Posterior cingulate gyrus (tissue), 11 donors: ENCODE data around the gene PHF14.

Experiments used
- DNase-seq, 10 donors: peaks; one replicate each; pipeline versions ENCODE4 v3.0.0 to v3.0.0-alpha.2; 2020 to 2021; ENCODE audit warnings: mixed read lengths in 3 of 10
- intact Hi-C: fragments of 100-400 bp; cut with DNase I; formaldehyde crosslinking; loops from one replicate; pipeline ENCODE4 v1.15.1; 2023

PHF14 gene

DNA sequence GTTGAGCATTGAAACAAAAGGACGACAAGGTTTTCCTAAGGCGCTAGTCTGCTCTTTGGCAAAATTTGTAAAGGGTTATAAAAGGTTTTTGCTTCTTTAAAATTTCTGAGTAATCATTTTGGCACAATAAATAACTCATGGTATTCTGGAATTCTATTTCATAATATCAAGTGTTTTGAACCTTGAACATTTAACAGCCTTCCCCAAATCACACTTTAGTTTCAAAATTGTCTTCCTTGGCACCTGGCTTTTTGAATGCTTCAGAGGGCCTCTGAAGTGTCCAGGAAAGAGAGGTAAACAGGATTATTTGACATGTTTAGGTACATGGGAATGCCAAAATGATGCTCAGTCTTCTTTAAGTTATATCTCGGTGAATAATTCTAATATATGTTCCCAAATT lies 220.8 kb downstream of the PHF14 start:
- intact Hi-C loops = no loop called here
- no peak for DNase-seq

DNA sequence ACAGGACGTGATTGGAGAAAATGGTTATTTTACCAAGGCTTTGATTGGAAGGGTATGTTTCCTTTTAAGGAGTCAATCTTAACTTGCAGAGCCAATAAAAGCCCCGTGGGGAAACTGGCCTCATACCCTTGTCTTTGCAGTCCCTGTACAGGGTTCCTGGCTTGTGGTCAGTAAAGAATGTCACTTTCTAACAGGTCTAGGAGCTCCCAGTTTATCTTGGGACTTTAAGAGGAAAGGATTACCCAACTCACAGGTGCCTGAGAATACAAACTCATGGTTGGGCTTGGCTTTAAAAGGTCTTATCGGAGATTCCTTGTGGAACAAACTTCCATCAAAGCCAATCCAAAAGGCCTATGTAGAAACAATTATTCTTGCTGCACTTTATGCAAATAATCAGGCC lies 221.8 kb downstream of the PHF14 start:
- no peak for DNase-seq
- intact Hi-C loops = no loop called here

DNA sequence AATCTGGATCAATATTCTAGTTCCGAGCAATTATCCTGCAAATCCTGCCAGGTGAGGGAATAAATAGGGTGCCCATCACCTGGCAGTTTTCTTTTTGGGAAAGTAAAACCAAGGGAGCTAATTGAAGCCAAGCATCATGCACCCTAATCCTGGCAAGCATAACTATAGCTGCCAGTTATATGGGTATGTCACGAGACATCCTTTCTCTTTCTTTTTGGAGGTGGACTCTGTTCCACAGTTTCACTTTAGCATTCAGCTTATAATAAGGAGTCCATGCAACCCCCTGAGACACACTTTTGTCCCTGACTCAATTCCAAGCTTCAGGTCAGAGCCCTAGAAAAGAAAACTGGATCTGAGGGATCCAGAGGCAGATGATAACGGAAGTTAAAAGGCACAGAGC lies 222.5 kb downstream of the PHF14 start:
- DNase-seq = no peak
- intact Hi-C loops = no loop called here

- intact Hi-C loops = no loop called here
- DNase-seq = no peak
Observed at GRCh38 chr7:11203224-11203623, 229.6 kb downstream of the PHF14 start.

DNA sequence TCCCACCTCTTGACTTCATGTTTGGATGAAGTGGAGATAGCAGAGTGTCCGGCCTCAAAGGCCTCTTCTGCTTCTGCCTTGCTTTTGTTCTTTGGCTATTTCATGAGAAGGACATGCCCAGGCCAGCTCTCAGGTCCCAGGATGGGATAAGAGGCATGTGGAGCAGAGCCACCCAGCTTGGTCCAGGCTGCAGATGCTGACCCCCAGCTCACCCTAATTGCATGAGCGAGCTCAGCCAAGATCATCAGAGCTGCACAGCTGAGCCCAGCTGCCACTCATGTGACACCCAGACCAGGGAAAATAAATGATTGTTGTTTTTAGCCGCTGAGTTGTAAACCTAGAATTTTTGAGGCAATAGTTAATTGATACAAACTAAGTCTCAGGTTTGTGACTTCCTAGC lies 230.0 kb downstream of the PHF14 start:
- DNase-seq = no peak
- intact Hi-C loops = no loop called here

- no peak for DNase-seq
- intact Hi-C loops = no loop called here
Observed at GRCh38 chr7:11206177-11206899, 232.7 kb downstream of the PHF14 start.

- DNase-seq = no peak
- intact Hi-C loops = no loop called here
Observed at GRCh38 chr7:11207565-11207964, 233.9 kb downstream of the PHF14 start.

- no peak for DNase-seq
- intact Hi-C loops = no loop called here
Observed at GRCh38 chr7:11208883-11209465, 235.3 kb downstream of the PHF14 start.

GRCh38 chr7:11210374-11210773 lies 236.7 kb downstream of the PHF14 start:
- intact Hi-C loops = loop anchor here (10.0 kb wide), 1 partner anchor 276 kb away; no protein-coding TSS in a partner anchor
- DNase-seq = no peak

DNA sequence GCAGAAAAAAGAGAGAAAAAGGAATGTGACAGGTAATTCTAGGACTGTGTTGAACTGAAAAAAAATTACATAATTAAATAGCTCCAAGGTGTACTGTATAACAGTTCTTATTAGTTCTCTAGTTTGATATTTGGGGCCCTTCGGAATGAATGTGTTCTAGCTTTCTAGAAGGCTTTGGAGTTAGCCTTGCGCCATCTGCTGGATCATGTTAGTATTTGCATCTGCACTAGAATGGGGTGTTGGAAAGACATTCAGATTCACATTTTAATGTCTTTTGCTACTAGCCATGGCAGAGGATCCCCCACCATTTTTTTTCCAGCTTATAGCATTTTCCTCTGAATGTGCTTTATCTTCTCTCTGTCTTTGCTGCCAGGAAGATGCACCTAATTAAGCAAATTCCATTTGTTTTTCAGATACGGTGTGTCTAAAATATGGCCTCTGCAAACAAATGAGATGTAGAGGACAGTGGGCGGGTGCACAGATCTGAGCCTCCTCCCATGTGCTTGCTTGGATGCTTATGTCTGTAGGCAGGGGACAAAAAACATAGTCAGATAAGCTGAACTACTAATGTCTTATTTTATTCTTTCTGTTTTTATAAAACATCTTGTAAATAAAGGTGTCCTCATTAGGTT lies 238.5 kb downstream of the PHF14 start:
- DNase-seq = peak in 5 of 10 donors; percentile 36 to 63 (median 57)
- intact Hi-C loops = loop anchor here (10.0 kb wide), 1 partner anchor 277 kb away; no protein-coding TSS in a partner anchor

GRCh38 chr7:11212816-11213215 lies 239.1 kb downstream of the PHF14 start:
- intact Hi-C loops = loop anchor here (10.0 kb wide), 1 partner anchor 278 kb away; no protein-coding TSS in a partner anchor
- no peak for DNase-seq

GRCh38 chr7:11213266-11213665 lies 239.6 kb downstream of the PHF14 start:
- intact Hi-C loops = loop anchor here (10.0 kb wide), 1 partner anchor 278 kb away; no protein-coding TSS in a partner anchor
- DNase-seq = no peak

- no peak for DNase-seq
- intact Hi-C loops = loop anchor here (10.0 kb wide), 1 partner anchor 281 kb away; no protein-coding TSS in a partner anchor
Observed at GRCh38 chr7:11216276-11216675, 242.6 kb downstream of the PHF14 start.

GRCh38 chr7:11217848-11218565 lies 244.3 kb downstream of the PHF14 start:
- intact Hi-C loops = loop anchor here (10.0 kb wide), 1 partner anchor 283 kb away; no protein-coding TSS in a partner anchor
- no peak for DNase-seq
